ENCODE results near the gene ACSL1.

DNA sequence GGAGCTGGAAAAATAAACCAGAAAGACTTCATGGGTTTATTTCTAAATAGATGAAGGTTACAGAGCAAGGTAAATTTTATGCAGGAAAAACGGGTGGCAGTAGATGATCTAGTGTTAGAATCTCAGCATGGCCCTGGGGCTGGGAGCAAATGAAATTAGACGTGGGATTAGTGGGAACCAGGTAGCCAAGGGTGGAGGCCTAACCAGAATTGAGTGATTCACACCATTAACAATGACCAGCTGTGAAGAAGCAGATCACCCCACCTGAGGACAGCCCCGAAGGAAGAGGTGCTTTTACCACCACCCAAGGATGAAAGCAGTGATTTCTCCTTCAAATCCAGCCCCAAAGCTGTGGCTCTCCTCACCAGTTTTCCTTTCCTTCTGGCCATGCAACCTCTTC, 20.8 kb upstream of the ACSL1 start:
- no peak for TF ChIP-seq CREB1 (IDR thresholded peaks at IDR 0.05)
- no peak for TF ChIP-seq POLR2A (IDR thresholded peaks at IDR 0.05; ENCODE audit: control extremely low read depth in 1 of 2, low read depth in 2 of 2, low read length in 2 of 2)
- TF ChIP-seq, protein P1, sequence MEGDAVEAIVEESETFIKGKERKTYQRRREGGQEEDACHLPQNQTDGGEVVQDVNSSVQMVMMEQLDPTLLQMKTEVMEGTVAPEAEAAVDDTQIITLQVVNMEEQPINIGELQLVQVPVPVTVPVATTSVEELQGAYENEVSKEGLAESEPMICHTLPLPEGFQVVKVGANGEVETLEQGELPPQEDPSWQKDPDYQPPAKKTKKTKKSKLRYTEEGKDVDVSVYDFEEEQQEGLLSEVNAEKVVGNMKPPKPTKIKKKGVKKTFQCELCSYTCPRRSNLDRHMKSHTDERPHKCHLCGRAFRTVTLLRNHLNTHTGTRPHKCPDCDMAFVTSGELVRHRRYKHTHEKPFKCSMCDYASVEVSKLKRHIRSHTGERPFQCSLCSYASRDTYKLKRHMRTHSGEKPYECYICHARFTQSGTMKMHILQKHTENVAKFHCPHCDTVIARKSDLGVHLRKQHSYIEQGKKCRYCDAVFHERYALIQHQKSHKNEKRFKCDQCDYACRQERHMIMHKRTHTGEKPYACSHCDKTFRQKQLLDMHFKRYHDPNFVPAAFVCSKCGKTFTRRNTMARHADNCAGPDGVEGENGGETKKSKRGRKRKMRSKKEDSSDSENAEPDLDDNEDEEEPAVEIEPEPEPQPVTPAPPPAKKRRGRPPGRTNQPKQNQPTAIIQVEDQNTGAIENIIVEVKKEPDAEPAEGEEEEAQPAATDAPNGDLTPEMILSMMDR (IDR thresholded peaks at IDR 0.05; ENCODE audit: control extremely low read depth in 1 of 3, insufficient read depth in 1 of 3, low read depth in 1 of 3, low read length in 3 of 3) = no peak
- no peak for TF ChIP-seq ATF2 (IDR thresholded peaks at IDR 0.05; ENCODE audit: low read length)
- TF ChIP-seq SP1 (IDR thresholded peaks at IDR 0.05; ENCODE audit: low read depth, low read length) = no peak
- no peak for TF ChIP-seq EP300 (IDR thresholded peaks at IDR 0.05; ENCODE audit: borderline replicate concordance in 1 of 2, low read depth in 2 of 2, low read length in 2 of 2)
- TF ChIP-seq USF2 (IDR thresholded peaks at IDR 0.05; ENCODE audit: low read length) = no peak
- TF ChIP-seq KDM1A (IDR thresholded peaks at IDR 0.05; ENCODE audit: borderline replicate concordance, low read length) = no peak

All from H1 (cell line).